ENCODE results near the gene PARP1.

DNA sequence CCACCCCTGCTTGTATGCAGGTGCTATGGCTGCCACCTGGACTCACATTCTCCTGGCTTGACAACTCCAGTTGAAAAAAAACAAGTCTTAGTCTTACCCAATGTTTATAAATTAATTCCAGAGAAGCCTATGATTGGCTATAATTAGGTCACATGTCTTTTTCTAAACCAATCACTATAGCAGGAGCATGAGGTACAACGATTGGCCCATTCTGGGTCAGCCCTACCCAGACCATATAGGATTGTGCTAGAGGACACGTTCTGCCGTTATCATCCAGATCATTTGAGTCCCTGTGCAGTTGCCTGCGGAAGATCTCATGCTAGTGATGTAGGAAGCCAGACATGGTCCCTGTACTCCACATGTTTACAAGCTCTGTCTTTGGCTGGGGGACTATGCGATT, 41.9 kb upstream of the PARP1 start:
- TF ChIP-seq CTCF (IDR thresholded peaks at IDR 0.05) = no peak
- TF ChIP-seq, protein P1, sequence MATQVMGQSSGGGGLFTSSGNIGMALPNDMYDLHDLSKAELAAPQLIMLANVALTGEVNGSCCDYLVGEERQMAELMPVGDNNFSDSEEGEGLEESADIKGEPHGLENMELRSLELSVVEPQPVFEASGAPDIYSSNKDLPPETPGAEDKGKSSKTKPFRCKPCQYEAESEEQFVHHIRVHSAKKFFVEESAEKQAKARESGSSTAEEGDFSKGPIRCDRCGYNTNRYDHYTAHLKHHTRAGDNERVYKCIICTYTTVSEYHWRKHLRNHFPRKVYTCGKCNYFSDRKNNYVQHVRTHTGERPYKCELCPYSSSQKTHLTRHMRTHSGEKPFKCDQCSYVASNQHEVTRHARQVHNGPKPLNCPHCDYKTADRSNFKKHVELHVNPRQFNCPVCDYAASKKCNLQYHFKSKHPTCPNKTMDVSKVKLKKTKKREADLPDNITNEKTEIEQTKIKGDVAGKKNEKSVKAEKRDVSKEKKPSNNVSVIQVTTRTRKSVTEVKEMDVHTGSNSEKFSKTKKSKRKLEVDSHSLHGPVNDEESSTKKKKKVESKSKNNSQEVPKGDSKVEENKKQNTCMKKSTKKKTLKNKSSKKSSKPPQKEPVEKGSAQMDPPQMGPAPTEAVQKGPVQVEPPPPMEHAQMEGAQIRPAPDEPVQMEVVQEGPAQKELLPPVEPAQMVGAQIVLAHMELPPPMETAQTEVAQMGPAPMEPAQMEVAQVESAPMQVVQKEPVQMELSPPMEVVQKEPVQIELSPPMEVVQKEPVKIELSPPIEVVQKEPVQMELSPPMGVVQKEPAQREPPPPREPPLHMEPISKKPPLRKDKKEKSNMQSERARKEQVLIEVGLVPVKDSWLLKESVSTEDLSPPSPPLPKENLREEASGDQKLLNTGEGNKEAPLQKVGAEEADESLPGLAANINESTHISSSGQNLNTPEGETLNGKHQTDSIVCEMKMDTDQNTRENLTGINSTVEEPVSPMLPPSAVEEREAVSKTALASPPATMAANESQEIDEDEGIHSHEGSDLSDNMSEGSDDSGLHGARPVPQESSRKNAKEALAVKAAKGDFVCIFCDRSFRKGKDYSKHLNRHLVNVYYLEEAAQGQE (IDR thresholded peaks at IDR 0.05; ENCODE audit: insufficient read depth in 1 of 2, low read depth in 2 of 2, low read length in 1 of 2) = no peak
- TF ChIP-seq POLR2AphosphoS5 (IDR thresholded peaks at IDR 0.05; ENCODE audit: low read depth, low read length) = no peak
- TF ChIP-seq SIN3A (IDR thresholded peaks at IDR 0.05; ENCODE audit: borderline replicate concordance, insufficient read depth, low read depth, low read length) = no peak
- no peak for TF ChIP-seq TCF7L2 (IDR thresholded peaks at IDR 0.05; ENCODE audit: low read depth, low read length)
